Stimulated activated naive CD4-positive, alpha-beta T cell treated with Interleukin-2 at 50 U/mL for 16 hours (primary cell): ENCODE measurements around the gene SLC39A1.
A peak's percentile ranks its signal among the peaks of the same experiment; 100 is the strongest.
"Not testable (repeated sequence)": the region's sequence is repeated elsewhere in the genome, so short reads cannot be mapped to it uniquely, and the experiment has no call there.

ENCODE experiments used
- DNase-seq: peaks from one replicate; lab custom pipeline; 2025; lab: John Stamatoyannopoulos, UW

The SLC39A1 gene

GRCh38 chr1:153963030-153963849 lies at the start of gene SLC39A1:
SLC39A1 (minus strand) TSS chr1:153963537; CDS start chr1:153962715, 822 bp downstream.
- peak; percentile 93 for DNase-seq

GRCh38 chr1:154012543-154012942 lies 49.2 kb upstream of the SLC39A1 start:
- DNase-seq = not testable (repeated sequence)

- DNase-seq = no peak
Measured at GRCh38 chr1:154012129-154012528, 48.8 kb upstream of the SLC39A1 start.

GRCh38 chr1:154006136-154006535 lies 42.8 kb upstream of the SLC39A1 start:
- no peak for DNase-seq

GRCh38 chr1:154000420-154000819 lies 37.1 kb upstream of the SLC39A1 start:
- DNase-seq = no peak

GRCh38 chr1:153996882-153997281 lies 33.5 kb upstream of the SLC39A1 start:
- not testable (repeated sequence) for DNase-seq

GRCh38 chr1:153995640-153996039 lies 32.3 kb upstream of the SLC39A1 start:
- no peak for DNase-seq

- DNase-seq = no peak
Measured at GRCh38 chr1:153995202-153995601, 31.9 kb upstream of the SLC39A1 start.

GRCh38 chr1:153991806-153992205 lies 28.5 kb upstream of the SLC39A1 start:
- DNase-seq = no peak

GRCh38 chr1:153991151-153991630 lies 27.9 kb upstream of the SLC39A1 start:
- no peak for DNase-seq

- DNase-seq = peak; percentile 86
Measured at GRCh38 chr1:153990468-153991150, 27.3 kb upstream of the SLC39A1 start, which contains the start of gene RPS27. RPS27 (plus strand) TSS chr1:153990762; CDS start chr1:153990797, 35 bp downstream.

GRCh38 chr1:153987621-153988020 lies 24.3 kb upstream of the SLC39A1 start:
- DNase-seq = no peak

- no peak for DNase-seq
Measured at GRCh38 chr1:153985941-153986761, 22.8 kb upstream of the SLC39A1 start, which contains the start of gene RAB13. RAB13 (minus strand) TSS chr1:153986339; CDS start chr1:153986236, 103 bp downstream.

GRCh38 chr1:153985341-153985912 lies 22.1 kb upstream of the SLC39A1 start:
- peak; percentile 17 for DNase-seq

- DNase-seq = no peak
Measured at GRCh38 chr1:153984123-153984894, 21.0 kb upstream of the SLC39A1 start.

- DNase-seq = not testable (repeated sequence)
Measured at GRCh38 chr1:153981735-153982134, 18.4 kb upstream of the SLC39A1 start.

- not testable (repeated sequence) for DNase-seq
Measured at GRCh38 chr1:153979091-153979490, 15.8 kb upstream of the SLC39A1 start.

GRCh38 chr1:153978274-153978909 lies 15.1 kb upstream of the SLC39A1 start:
- DNase-seq = no peak

- peak; percentile 89 for DNase-seq
Measured at GRCh38 chr1:153977250-153978240, 14.2 kb upstream of the SLC39A1 start, which contains the start of gene JTB. JTB (minus strand) TSS chr1:153977674; CDS start chr1:153977252, 422 bp downstream.
